Measurements from ENCODE around the gene SRRM5.
A peak's percentile ranks its signal among the peaks of the same experiment; 100 is the strongest.
"Not testable (repeated sequence)": the region's sequence is repeated elsewhere in the genome, so short reads cannot be mapped to it uniquely, and the experiment has no call there.

Gene SRRM5

GRCh38 chr19:43638214-43638994, 26.5 kb downstream of the SRRM5 start:
- no peak for DNase-seq (ENCODE audit: low spot score)

GRCh38 chr19:43638995-43639518, 27.2 kb downstream of the SRRM5 start:
- DNase-seq (ENCODE audit: low spot score): no peak

- peak; percentile 74 for DNase-seq (ENCODE audit: low spot score)
These were observed 27.9 kb downstream of the SRRM5 start, which contains the start of gene CADM4 for GRCh38 chr19:43639519-43640423. CADM4 (minus strand) TSS chr19:43639850; CDS start chr19:43639790, 60 bp downstream.

- no peak for DNase-seq (ENCODE audit: low spot score)
These were observed 28.5 kb downstream of the SRRM5 start for GRCh38 chr19:43640424-43640757.

GRCh38 chr19:43641333-43641732, 29.4 kb downstream of the SRRM5 start:
- DNase-seq (ENCODE audit: low spot score): no peak

GRCh38 chr19:43642531-43642930, 30.6 kb downstream of the SRRM5 start:
- no peak for DNase-seq (ENCODE audit: low spot score)

GRCh38 chr19:43643326-43643725, 31.4 kb downstream of the SRRM5 start:
- DNase-seq (ENCODE audit: low spot score): no peak

- DNase-seq (ENCODE audit: low spot score): no peak
These were observed 32.3 kb downstream of the SRRM5 start for GRCh38 chr19:43644181-43644580.

- DNase-seq (ENCODE audit: low spot score): no peak
These were observed 36.7 kb downstream of the SRRM5 start for GRCh38 chr19:43648633-43649032.

- DNase-seq (ENCODE audit: low spot score): no peak
These were observed 37.6 kb downstream of the SRRM5 start for GRCh38 chr19:43649514-43649913.

GRCh38 chr19:43650276-43650675, 38.4 kb downstream of the SRRM5 start:
- not testable (repeated sequence) for DNase-seq (ENCODE audit: low spot score)

- DNase-seq (ENCODE audit: low spot score): peak; percentile 69
These were observed 40.1 kb downstream of the SRRM5 start for GRCh38 chr19:43651758-43652545.

- no peak for DNase-seq (ENCODE audit: low spot score)
These were observed 40.6 kb downstream of the SRRM5 start for GRCh38 chr19:43652546-43652874.

GRCh38 chr19:43656436-43656835, 44.5 kb downstream of the SRRM5 start:
- no peak for DNase-seq (ENCODE audit: low spot score)

GRCh38 chr19:43658001-43658400, 46.1 kb downstream of the SRRM5 start:
- no peak for DNase-seq (ENCODE audit: low spot score)

- no peak for DNase-seq (ENCODE audit: low spot score)
These were observed 46.6 kb downstream of the SRRM5 start for GRCh38 chr19:43658494-43658893.

- no peak for DNase-seq (ENCODE audit: low spot score)
These were observed 48.5 kb downstream of the SRRM5 start for GRCh38 chr19:43660301-43660970.

- DNase-seq (ENCODE audit: low spot score): no peak
These were observed 49.1 kb downstream of the SRRM5 start for GRCh38 chr19:43660971-43661360.

- DNase-seq (ENCODE audit: low spot score): no peak
These were observed 50.6 kb downstream of the SRRM5 start for GRCh38 chr19:43662487-43662886.

GRCh38 chr19:43664018-43664417, 52.1 kb downstream of the SRRM5 start:
- DNase-seq (ENCODE audit: low spot score): no peak
